Activated CD8-positive, alpha-beta memory T cell treated with anti-CD3 and anti-CD28 coated beads, Interleukin-2, amount 50 U/mL, for 4 hours (primary cell): Measurements from ENCODE around the gene CNMD.

ENCODE experiments used
- DNase-seq: peaks from one replicate; pipeline ENCODE4 v3.0.0-alpha.2; 2020

Gene CNMD

DNA sequence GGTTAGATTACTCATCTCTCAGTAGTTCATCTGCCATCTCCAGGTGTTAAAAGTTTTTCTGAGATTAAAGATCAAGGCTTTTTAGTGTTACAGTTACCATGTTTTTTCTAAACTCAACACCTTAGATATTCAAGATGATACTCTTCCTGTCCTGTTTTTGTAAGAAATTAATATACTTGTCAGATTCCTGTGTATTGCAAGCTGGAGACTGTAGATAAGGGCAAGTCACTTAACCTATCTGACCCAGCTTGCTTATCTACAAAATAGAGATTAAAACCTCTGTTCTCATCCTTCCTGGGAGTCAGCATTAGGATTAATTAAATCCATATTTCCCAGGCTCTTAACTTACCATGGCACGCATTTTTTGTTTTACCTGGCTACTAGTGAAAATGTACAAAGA lies 61.8 kb downstream of the CNMD start:
- no peak for DNase-seq

DNA sequence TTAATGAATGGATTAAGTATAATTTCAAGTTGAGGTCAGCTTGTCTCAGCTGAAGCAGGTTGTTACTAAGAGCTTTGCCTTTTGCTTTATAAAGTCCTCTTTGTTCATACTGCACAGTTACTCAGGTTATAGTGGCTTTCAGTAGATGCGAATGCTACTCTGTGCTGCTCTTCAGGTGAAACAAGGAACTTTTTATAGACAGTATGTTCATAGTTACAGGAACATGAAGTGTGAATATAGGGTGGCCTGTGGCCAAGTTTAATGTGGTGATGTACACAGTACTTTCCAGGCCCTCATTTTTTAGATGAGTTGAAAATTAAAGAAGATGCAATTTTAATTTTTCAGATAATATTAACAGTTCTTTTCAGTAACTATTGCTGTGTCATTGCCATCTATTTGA lies 66.2 kb downstream of the CNMD start:
- no peak for DNase-seq

DNA sequence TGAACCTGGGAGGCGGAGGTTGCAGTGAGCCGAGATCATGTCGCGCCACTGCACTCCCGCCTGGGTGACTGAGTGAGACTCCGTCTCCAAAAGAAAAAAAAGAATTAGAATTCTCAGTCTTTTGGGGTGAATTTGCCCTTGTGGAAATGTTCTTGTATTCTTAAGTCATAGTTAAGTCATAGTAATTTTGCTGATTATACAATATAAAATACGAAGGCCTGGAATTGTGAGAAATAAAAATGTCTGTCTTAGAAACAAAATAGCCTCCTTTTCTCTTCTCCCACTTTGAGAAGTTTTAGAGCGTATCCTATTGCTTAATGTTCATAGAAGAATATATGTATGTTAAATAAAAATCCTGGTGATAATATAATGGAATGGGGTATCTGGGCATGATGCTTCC lies 68.9 kb downstream of the CNMD start:
- DNase-seq: no peak

DNA sequence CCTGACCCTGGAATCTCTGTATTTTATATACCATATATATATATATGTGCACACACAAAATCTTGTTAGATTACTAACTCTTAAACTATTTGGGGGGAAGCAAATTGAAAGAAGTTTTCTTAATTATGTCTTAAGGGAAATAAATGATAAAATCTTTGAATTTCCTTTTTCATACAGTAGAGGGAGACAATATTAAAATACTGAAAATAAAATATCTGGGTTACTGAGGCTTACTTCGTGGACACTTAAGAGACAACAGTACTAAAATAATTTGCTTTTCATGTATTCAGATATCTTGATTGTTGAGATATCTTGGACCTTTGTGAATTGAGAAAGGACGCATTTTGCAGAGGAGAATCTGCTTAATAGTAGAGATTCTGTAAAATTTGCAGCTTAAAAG lies 69.9 kb downstream of the CNMD start:
- no peak for DNase-seq

DNA sequence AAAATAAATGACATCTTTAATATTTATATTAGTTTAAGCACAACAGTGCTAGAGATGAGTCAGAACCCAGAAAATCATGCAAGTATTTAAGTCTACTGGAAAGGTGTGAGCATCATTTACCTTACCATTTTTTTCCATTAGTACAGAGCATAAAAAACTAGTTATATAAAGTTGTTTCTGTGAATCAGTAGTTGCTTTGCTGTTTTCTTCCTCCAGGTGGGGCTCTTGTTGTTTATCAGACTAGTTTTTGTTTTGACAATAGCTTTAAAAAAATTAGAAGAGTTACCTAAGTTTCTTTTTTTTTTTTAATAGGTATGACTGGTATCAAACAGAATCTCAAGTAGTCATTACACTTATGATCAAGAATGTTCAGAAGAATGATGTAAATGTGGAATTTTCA lies 74.3 kb downstream of the CNMD start:
- DNase-seq: no peak

DNA sequence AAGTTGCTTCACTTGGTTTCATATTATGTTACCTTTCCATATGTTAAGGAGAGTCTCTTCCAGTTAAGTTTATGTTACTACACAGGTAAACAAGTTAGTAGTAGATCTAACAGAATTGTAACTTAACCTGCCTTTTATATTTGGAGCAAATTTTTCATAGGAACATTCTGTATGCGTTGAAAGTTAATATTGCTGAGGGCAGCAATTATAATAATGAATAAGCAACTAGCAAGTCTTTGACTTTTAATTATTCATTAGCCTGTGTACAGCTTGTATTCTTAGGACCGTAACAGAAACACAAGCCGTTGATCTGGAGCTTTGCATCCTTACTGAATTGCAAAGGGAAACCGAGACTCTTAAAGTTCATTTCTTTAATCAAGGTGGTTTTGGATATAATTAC lies 75.3 kb downstream of the CNMD start:
- no peak for DNase-seq

DNA sequence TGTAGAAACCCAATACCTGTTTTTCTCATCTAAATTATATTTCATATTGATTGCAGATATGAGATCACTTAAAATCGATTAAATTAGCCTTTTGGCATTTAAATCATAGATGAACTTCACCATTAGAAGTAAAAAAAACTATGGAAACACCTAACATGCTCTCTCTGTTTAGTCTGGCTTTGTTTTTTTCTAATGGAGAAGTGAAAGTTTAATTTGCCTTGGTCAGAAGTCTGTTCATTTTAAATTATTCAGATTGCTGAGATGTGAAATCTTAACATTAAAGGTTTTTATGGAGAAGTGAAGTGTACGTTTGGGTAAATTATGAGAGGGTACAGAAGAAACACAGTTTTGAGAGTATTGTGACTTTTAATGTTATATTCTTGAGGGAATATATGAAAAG lies 80.3 kb downstream of the CNMD start:
- no peak for DNase-seq
